ENCODE results near the gene B4GALT4. TPM values are rescaled to one million over a fixed set of nuclear protein-coding genes. Genes with fewer than 3 reads are reported as not detected.
"Not testable (repeated sequence)": the region's sequence is repeated elsewhere in the genome, so short reads cannot be mapped to it uniquely, and the experiment has no call there.

Gene B4GALT4
- 10 to 100 TPM; 15.9 to 19.2 TPM for total RNA-seq

- CTCF ChIA-PET = interaction anchor here (0.7 to 1.6 kb wide), 11 partner anchors 15 to 356 kb away, joined by 3 to 8 read pairs (median 5); partner anchors contain the start of genes IGSF11, TEX55 and TMEM39A
- POLR2A ChIA-PET = interaction anchor here (1.1 to 1.2 kb wide), 3 partner anchors 54 to 221 kb away, joined by 3 to 7 read pairs (median 4); partner anchors contain the start of gene ARHGAP31
These were observed at the start of gene B4GALT4 for GRCh38 chr3:119240591-119241434. B4GALT4 (minus strand) TSS chr3:119240878; CDS start chr3:119230099, 10,779 bp downstream.

- ChIA-PET CTCF (no interaction called here), POLR2A (no interaction called here)
These were observed 48.7 kb upstream of the B4GALT4 start for GRCh38 chr3:119289404-119289770.

- CTCF ChIA-PET = no interaction called here
These were observed 48.2 kb upstream of the B4GALT4 start for GRCh38 chr3:119288669-119289403.

GRCh38 chr3:119279584-119280243 is 39.0 kb upstream of the B4GALT4 start:
- ChIA-PET POLR2A (no interaction called here), CTCF (no interaction called here)

More at GRCh38 chr3:119288669-119289403, 48.2 kb upstream of the B4GALT4 start:
- POLR2A ChIA-PET = no interaction called here

- CTCF ChIA-PET = no interaction called here
- POLR2A ChIA-PET = no interaction called here
These were observed 38.5 kb upstream of the B4GALT4 start for GRCh38 chr3:119279101-119279554.

GRCh38 chr3:119276680-119277079 is 36.0 kb upstream of the B4GALT4 start:
- ChIA-PET POLR2A (no interaction called here), CTCF (interaction anchor here (1.3 kb wide), 1 partner anchor 40 kb away, joined by 3 read pairs; no protein-coding TSS in a partner anchor)

GRCh38 chr3:119270212-119270611 is 29.5 kb upstream of the B4GALT4 start:
- CTCF ChIA-PET = not testable (repeated sequence)

GRCh38 chr3:119261055-119261454 is 20.4 kb upstream of the B4GALT4 start:
- CTCF ChIA-PET = no interaction called here
- POLR2A ChIA-PET = no interaction called here

More at GRCh38 chr3:119270212-119270611, 29.5 kb upstream of the B4GALT4 start:
- POLR2A ChIA-PET = interaction anchor here (0.7 kb wide), 1 partner anchor 60 kb away, joined by 5 read pairs; no protein-coding TSS in a partner anchor

- ChIA-PET POLR2A (no interaction called here), CTCF (no interaction called here)
These were observed 19.1 kb upstream of the B4GALT4 start for GRCh38 chr3:119259821-119260220.

GRCh38 chr3:119258915-119259314 is 18.2 kb upstream of the B4GALT4 start:
- CTCF ChIA-PET = no interaction called here
- POLR2A ChIA-PET = no interaction called here

- POLR2A ChIA-PET = no interaction called here
- CTCF ChIA-PET = no interaction called here
These were observed 17.2 kb upstream of the B4GALT4 start for GRCh38 chr3:119257654-119258410.

GRCh38 chr3:119257111-119257510 is 16.4 kb upstream of the B4GALT4 start:
- CTCF ChIA-PET = no interaction called here
- POLR2A ChIA-PET = no interaction called here

GRCh38 chr3:119255214-119255613 is 14.5 kb upstream of the B4GALT4 start:
- ChIA-PET POLR2A (no interaction called here), CTCF (no interaction called here)

- CTCF ChIA-PET = no interaction called here
These were observed 5.1 kb upstream of the B4GALT4 start for GRCh38 chr3:119245778-119246177.

GRCh38 chr3:119243712-119244111 is 3.0 kb upstream of the B4GALT4 start:
- ChIA-PET POLR2A (interaction anchor here (0.6 kb wide), 1 partner anchor 49 kb away, joined by 4 read pairs; no protein-coding TSS in a partner anchor), CTCF (interaction anchor here (1.0 kb wide), 1 partner anchor 361 kb away, joined by 4 read pairs; no protein-coding TSS in a partner anchor)

More at GRCh38 chr3:119245778-119246177, 5.1 kb upstream of the B4GALT4 start:
- POLR2A ChIA-PET = no interaction called here

- POLR2A ChIA-PET = not testable (repeated sequence)
- CTCF ChIA-PET = interaction anchor here (1.0 kb wide), 1 partner anchor 361 kb away, joined by 4 read pairs; no protein-coding TSS in a partner anchor
These were observed 2.4 kb upstream of the B4GALT4 start for GRCh38 chr3:119243058-119243529.

- CTCF ChIA-PET = interaction anchor here (0.5 kb wide), 1 partner anchor 144 kb away, joined by 5 read pairs; no protein-coding TSS in a partner anchor
- POLR2A ChIA-PET = not testable (repeated sequence)
These were observed 1.8 kb upstream of the B4GALT4 start for GRCh38 chr3:119242387-119243057.

- ChIA-PET CTCF (interaction anchor here (0.7 to 1.6 kb wide), 6 partner anchors 21 to 223 kb away, joined by 3 to 7 read pairs (median 5); partner anchors contain the start of genes IGSF11 and TMEM39A), POLR2A (interaction anchor here (1.1 to 1.2 kb wide), 3 partner anchors 55 to 222 kb away, joined by 3 to 7 read pairs (median 4); partner anchors contain the start of gene ARHGAP31)
These were observed 532 bp downstream of the B4GALT4 start for GRCh38 chr3:119240101-119240590.
